Measurements from ENCODE around the gene MFAP1. TPM values are rescaled to one million over a fixed set of nuclear protein-coding genes. Genes with fewer than 3 reads are reported as not detected.

MFAP1 gene
- total RNA-seq, 1 experiment from 2014 or later, result 16.4 TPM

- DNase-seq, result no peak
- TF ChIP-seq, protein P1, sequence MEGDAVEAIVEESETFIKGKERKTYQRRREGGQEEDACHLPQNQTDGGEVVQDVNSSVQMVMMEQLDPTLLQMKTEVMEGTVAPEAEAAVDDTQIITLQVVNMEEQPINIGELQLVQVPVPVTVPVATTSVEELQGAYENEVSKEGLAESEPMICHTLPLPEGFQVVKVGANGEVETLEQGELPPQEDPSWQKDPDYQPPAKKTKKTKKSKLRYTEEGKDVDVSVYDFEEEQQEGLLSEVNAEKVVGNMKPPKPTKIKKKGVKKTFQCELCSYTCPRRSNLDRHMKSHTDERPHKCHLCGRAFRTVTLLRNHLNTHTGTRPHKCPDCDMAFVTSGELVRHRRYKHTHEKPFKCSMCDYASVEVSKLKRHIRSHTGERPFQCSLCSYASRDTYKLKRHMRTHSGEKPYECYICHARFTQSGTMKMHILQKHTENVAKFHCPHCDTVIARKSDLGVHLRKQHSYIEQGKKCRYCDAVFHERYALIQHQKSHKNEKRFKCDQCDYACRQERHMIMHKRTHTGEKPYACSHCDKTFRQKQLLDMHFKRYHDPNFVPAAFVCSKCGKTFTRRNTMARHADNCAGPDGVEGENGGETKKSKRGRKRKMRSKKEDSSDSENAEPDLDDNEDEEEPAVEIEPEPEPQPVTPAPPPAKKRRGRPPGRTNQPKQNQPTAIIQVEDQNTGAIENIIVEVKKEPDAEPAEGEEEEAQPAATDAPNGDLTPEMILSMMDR (IDR thresholded peaks at IDR 0.05; ENCODE audit: unreplicated experiment), result no peak
- peaks cover 40% of the 10 kb centered on the region for H3K36me3 Mint-ChIP-seq (ENCODE audit: insufficient read depth, unreplicated experiment)
- H3K27ac Mint-ChIP-seq (ENCODE audit: unreplicated experiment), result peak overlapping the region; percentile 91
- H3K9me3 Mint-ChIP-seq (ENCODE audit: low read depth, unreplicated experiment), result no peaks in the 10 kb centered on the region
- H3K4me3 Mint-ChIP-seq (ENCODE audit: low read depth, unreplicated experiment), result peak overlapping the region; percentile 86
- no peaks in the 10 kb centered on the region for H3K27me3 Mint-ChIP-seq (ENCODE audit: unreplicated experiment)
- peaks cover 28% of the 10 kb centered on the region for H3K4me1 Mint-ChIP-seq (ENCODE audit: low read depth, unreplicated experiment)
- CTCF ChIA-PET, result no interaction called here
- BruUV-seq (replicated peaks), result no TSS peak
- intact Hi-C loops (cut with micrococcal nuclease; ENCODE audit: unreplicated experiment), result no loop called here
Observed at GRCh38 chr15:43792761-43793476, 31.6 kb downstream of the MFAP1 start.

DNA sequence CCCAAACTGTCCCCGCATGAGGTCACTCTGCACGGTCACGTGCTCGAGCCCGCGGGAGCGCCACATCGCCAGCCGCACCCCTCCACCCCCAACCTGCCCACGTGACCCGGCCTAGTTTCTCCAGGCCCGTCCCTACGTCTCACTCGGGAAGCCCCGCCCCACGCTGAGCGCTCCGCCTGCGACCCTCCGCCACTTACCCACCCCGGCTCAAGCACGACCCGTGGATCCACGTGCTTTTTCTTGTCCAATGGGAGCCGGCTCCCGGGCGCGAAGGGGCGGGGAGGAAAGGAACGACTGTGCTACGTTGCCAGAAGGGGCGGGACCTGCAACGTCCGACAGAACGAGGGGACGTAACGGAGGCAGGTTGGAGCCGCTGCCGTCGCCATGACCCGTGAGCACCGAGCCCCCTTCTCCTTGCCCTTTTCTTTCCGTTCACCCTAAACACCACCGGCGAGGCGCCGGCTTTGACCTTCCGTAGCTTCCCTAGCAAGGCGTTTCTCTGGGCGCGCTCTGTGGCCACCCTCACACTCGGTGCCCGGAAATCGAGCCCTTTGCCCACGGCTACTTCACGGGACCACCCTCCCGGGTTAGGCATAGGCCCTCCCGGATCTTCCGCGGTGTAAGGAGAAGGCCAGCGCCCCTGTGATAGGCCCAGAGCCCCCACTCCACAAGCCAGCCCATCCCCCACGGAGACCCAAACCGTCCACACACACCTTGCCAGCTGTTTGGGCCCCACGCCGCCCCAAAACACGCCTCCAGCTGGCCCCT lies 32.3 kb downstream of the MFAP1 start, which contains the start of gene SERF2:
Gene SERF2, plus strand, starts transcription at position 328 of the 768 bp plus-strand sequence. Its CDS starts 57 bp downstream, at position 385.
- CTCF ChIA-PET, result interaction anchor here (0.6 kb wide), 1 partner anchor 121 kb away, joined by 5 read pairs; no protein-coding TSS in a partner anchor
- peaks cover 40% of the 10 kb centered on the region for H3K36me3 Mint-ChIP-seq (ENCODE audit: insufficient read depth, unreplicated experiment)
- intact Hi-C loops (cut with micrococcal nuclease; ENCODE audit: unreplicated experiment), result no loop called here
- H3K9me3 Mint-ChIP-seq (ENCODE audit: low read depth, unreplicated experiment), result no peaks in the 10 kb centered on the region
- H3K27me3 Mint-ChIP-seq (ENCODE audit: unreplicated experiment), result no peaks in the 10 kb centered on the region
- TF ChIP-seq, protein P1 (IDR thresholded peaks at IDR 0.05; ENCODE audit: unreplicated experiment), result no peak
- peak within 1 kb of the TSS; percentile 86 for H3K4me3 Mint-ChIP-seq (ENCODE audit: low read depth, unreplicated experiment)
- TSS peak; percentile 61 for BruUV-seq (replicated peaks)
- peak; percentile 97 for DNase-seq
- H3K27ac Mint-ChIP-seq (ENCODE audit: unreplicated experiment), result peak within 1 kb of the TSS; percentile 91
- peaks cover 25% of the 10 kb centered on the region for H3K4me1 Mint-ChIP-seq (ENCODE audit: low read depth, unreplicated experiment)

- H3K4me3 Mint-ChIP-seq (ENCODE audit: low read depth, unreplicated experiment), result no peak overlapping the region
- TF ChIP-seq, protein P1 (IDR thresholded peaks at IDR 0.05; ENCODE audit: unreplicated experiment), result no peak
- no peak for DNase-seq
- peaks cover 12% of the 10 kb centered on the region for H3K4me1 Mint-ChIP-seq (ENCODE audit: low read depth, unreplicated experiment)
- H3K27me3 Mint-ChIP-seq (ENCODE audit: unreplicated experiment), result no peaks in the 10 kb centered on the region
- intact Hi-C loops (cut with micrococcal nuclease; ENCODE audit: unreplicated experiment), result no loop called here
- CTCF ChIA-PET, result interaction anchor here (0.6 to 0.7 kb wide), 2 partner anchors 20 to 399 kb away, joined by 5 to 7 read pairs; no protein-coding TSS in a partner anchor
- no TSS peak for BruUV-seq (replicated peaks)
- no peaks in the 10 kb centered on the region for H3K9me3 Mint-ChIP-seq (ENCODE audit: low read depth, unreplicated experiment)
- H3K36me3 Mint-ChIP-seq (ENCODE audit: insufficient read depth, unreplicated experiment), result peaks cover 28% of the 10 kb centered on the region
- no peak overlapping the region for H3K27ac Mint-ChIP-seq (ENCODE audit: unreplicated experiment)
Observed at GRCh38 chr15:43789409-43789808, 35.1 kb downstream of the MFAP1 start.

- CTCF ChIA-PET, result no interaction called here
- no TSS peak for BruUV-seq (replicated peaks)
- H3K4me3 Mint-ChIP-seq (ENCODE audit: low read depth, unreplicated experiment), result no peak overlapping the region
Observed at GRCh38 chr15:43779016-43779415, 45.5 kb downstream of the MFAP1 start.

More at GRCh38 chr15:43779016-43779415, 45.5 kb downstream of the MFAP1 start:
- Mint-ChIP-seq H3K9me3 (ENCODE audit: low read depth, unreplicated experiment) (no peaks in the 10 kb centered on the region), H3K4me1 (ENCODE audit: low read depth, unreplicated experiment) (no peaks in the 10 kb centered on the region), H3K27me3 (ENCODE audit: unreplicated experiment) (no peaks in the 10 kb centered on the region), H3K27ac (ENCODE audit: unreplicated experiment) (no peak overlapping the region), H3K36me3 (ENCODE audit: insufficient read depth, unreplicated experiment) (peaks cover 34% of the 10 kb centered on the region)
- intact Hi-C loops (cut with micrococcal nuclease; ENCODE audit: unreplicated experiment), result no loop called here
- TF ChIP-seq, protein P1 (IDR thresholded peaks at IDR 0.05; ENCODE audit: unreplicated experiment), result no peak
- no peak for DNase-seq
